ENCODE measurements around the gene HCAR3.

Gene HCAR3

GRCh38 chr12:122669397-122670070 is 47.1 kb downstream of the HCAR3 start:
- DNase-seq (ENCODE audit: low spot score), result peak; percentile 54

DNA sequence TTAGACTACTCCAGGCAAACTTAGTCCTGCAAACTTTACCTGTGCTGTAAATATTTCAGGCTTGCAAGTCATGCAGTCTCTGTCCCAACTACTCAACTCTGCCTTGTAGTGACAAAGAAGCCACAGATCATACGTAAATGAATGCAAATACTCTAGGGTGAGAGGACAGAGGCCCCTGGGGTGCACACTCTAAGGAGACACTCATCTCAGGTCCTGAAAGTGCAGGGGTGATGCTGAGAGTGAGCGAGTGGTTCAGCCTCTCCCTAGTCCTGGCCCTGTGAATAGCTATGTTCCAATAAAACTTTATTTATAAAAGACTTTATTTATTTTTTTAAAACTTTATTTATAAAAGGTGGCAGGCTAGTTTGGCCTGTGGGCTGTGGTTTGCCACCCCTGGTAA is 48.3 kb downstream of the HCAR3 start:
- no peak for DNase-seq (ENCODE audit: low spot score)

- no peak for DNase-seq (ENCODE audit: low spot score)
Observed at GRCh38 chr12:122665759-122666158, 50.9 kb downstream of the HCAR3 start.

GRCh38 chr12:122665349-122665748 is 51.3 kb downstream of the HCAR3 start:
- DNase-seq (ENCODE audit: low spot score), result no peak
